HEK293 (cell line): ENCODE data around the gene IL17A.

Experiments
- CTCF ChIA-PET: fragments of 350-600 bp; formaldehyde crosslinking; extraction: SDS; loops from one replicate; lab custom pipeline; 2021; ENCODE audit warnings: antibody characterized with exemption; lab: Yijun Ruan, JAX
- POLR2A ChIA-PET: fragments of 300-600 bp; formaldehyde crosslinking; extraction: SDS; loops from one replicate; lab custom pipeline; 2020; ENCODE audit warnings: antibody characterized with exemption, inconsistent platforms; lab: Yijun Ruan, JAX
- H3K27ac ChIP-seq: fragments of 200-500 bp; sonication (Bioruptor generic); 2 replicates; pipeline ENCODE4 v1.5.1; 2014; ENCODE audit warnings: low read depth, low read length, control low read depth, inconsistent platforms; ENCODE audit errors: extremely low read depth
- H3K36me3 ChIP-seq, 2 experiments: fragments of 200-500 bp in 1 of 2; sonication (Bioruptor generic) in 1 of 2; 1 replicate in 1 of 2; 2 replicates in 1 of 2; pipeline ENCODE4 v1.5.1; 2014 to 2017; ENCODE audit warnings: inconsistent platforms in 2 of 2, low read length in 2 of 2; ENCODE audit not compliant: control insufficient read depth in 2 of 2, insufficient read depth in 1 of 2
- H3K4me1 ChIP-seq: fragments of 200-500 bp; sonication (Bioruptor generic); 2 replicates; pipeline ENCODE4 v1.5.1; 2014; ENCODE audit warnings: mild to moderate bottlenecking, low read length, inconsistent platforms; ENCODE audit not compliant: control insufficient read depth, insufficient read depth
- H3K4me3 ChIP-seq: 2 replicates; pipeline ENCODE4 v1.5.1; 2011; ENCODE audit warnings: low read depth, mild to moderate bottlenecking, control low read depth, low read length, moderate library complexity
- H3K9me3 ChIP-seq: fragments of 200-500 bp; sonication (Bioruptor generic); 2 replicates; pipeline ENCODE4 v1.5.1; 2014; ENCODE audit warnings: low read depth, low read length, inconsistent platforms; ENCODE audit not compliant: control insufficient read depth, insufficient read depth
- MYNN ChIP-seq: fragments of 450-650 bp; formaldehyde crosslinking; IDR thresholded peaks from 2 replicates; pipeline ENCODE4 v1.5.1; 2016; ENCODE audit warnings: missing biosample characterization, missing genetic modification characterization, borderline replicate concordance
- SETDB1 ChIP-seq: IDR thresholded peaks from one replicate; pipeline ENCODE4 v1.6.1; 2017; ENCODE audit warnings: mild to moderate bottlenecking, low read length, moderate library complexity, mixed read lengths; ENCODE audit not compliant: insufficient read length
- YY1 ChIP-seq: fragments of 450-650 bp; formaldehyde crosslinking; IDR thresholded peaks from 2 replicates; pipeline ENCODE4 v1.5.1; 2018; ENCODE audit warnings: missing biosample characterization, missing genetic modification characterization
- ZBTB20 ChIP-seq: fragments of 450-650 bp; formaldehyde crosslinking; IDR thresholded peaks from 2 replicates; pipeline ENCODE4 v1.5.1; 2016; ENCODE audit warnings: missing biosample characterization, missing genetic modification characterization
- ZBTB7A ChIP-seq: fragments of 450-650 bp; formaldehyde crosslinking; IDR thresholded peaks from 2 replicates; pipeline ENCODE4 v1.5.1; 2016; ENCODE audit warnings: low read depth, missing biosample characterization, missing genetic modification characterization
- ZFHX2 ChIP-seq: fragments of 450-650 bp; formaldehyde crosslinking; conservative IDR thresholded peaks from 2 replicates; pipeline ENCODE4 v1.5.1; 2016; ENCODE audit warnings: missing biosample characterization, missing genetic modification characterization
- ZNF169 ChIP-seq: fragments of 450-650 bp; formaldehyde crosslinking; IDR thresholded peaks from 2 replicates; pipeline ENCODE4 v1.5.1; 2016; ENCODE audit warnings: missing biosample characterization, missing genetic modification characterization
- ZNF223 ChIP-seq: fragments of 450-650 bp; formaldehyde crosslinking; IDR thresholded peaks from 2 replicates; pipeline ENCODE4 v1.5.1; 2016; ENCODE audit warnings: missing biosample characterization, missing genetic modification characterization
- ZNF350 ChIP-seq: fragments of 450-650 bp; formaldehyde crosslinking; IDR thresholded peaks from 2 replicates; pipeline ENCODE4 v1.5.0; 2017; ENCODE audit warnings: missing biosample characterization, mild to moderate bottlenecking, missing genetic modification characterization
- ZNF404 ChIP-seq: fragments of 450-650 bp; formaldehyde crosslinking; IDR thresholded peaks from 2 replicates; pipeline ENCODE4 v1.5.1; 2017; ENCODE audit warnings: missing biosample characterization, missing genetic modification characterization
- ZNF501 ChIP-seq: fragments of 450-650 bp; formaldehyde crosslinking; IDR thresholded peaks from 2 replicates; pipeline ENCODE4 v1.5.1; 2016; ENCODE audit warnings: missing biosample characterization, missing genetic modification characterization
- ZNF510 ChIP-seq: fragments of 450-650 bp; formaldehyde crosslinking; IDR thresholded peaks from 2 replicates; pipeline ENCODE4 v1.5.1; 2018; ENCODE audit warnings: mild to moderate bottlenecking, missing genetic modification characterization, missing biosample characterization; ENCODE audit not compliant: insufficient replicate concordance
- ZNF571 ChIP-seq: fragments of 450-650 bp; formaldehyde crosslinking; IDR thresholded peaks from 2 replicates; pipeline ENCODE4 v1.5.0; 2017; ENCODE audit warnings: missing biosample characterization, missing genetic modification characterization
- ZNF580 ChIP-seq: fragments of 450-650 bp; formaldehyde crosslinking; IDR thresholded peaks from 2 replicates; pipeline ENCODE4 v1.5.1; 2016; ENCODE audit warnings: missing biosample characterization, missing genetic modification characterization
- ZNF610 ChIP-seq: fragments of 450-650 bp; formaldehyde crosslinking; IDR thresholded peaks from 2 replicates; pipeline ENCODE4 v1.5.1; 2016; ENCODE audit warnings: missing biosample characterization, missing genetic modification characterization, borderline replicate concordance
- ZNF654 ChIP-seq: fragments of 450-650 bp; formaldehyde crosslinking; IDR thresholded peaks from 2 replicates; pipeline ENCODE4 v1.5.1; 2016; ENCODE audit warnings: low read depth, missing biosample characterization, missing genetic modification characterization
- ZNF792 ChIP-seq: fragments of 450-650 bp; formaldehyde crosslinking; IDR thresholded peaks from 2 replicates; pipeline ENCODE4 v1.5.1; 2016; ENCODE audit warnings: missing biosample characterization, missing genetic modification characterization

Gene IL17A

GRCh38 chr6:52157301-52157941 lies 28.8 kb upstream of the IL17A start:
- Histone ChIP-seq H3K4me1 (peaks cover 5% of the 10 kb centered on the region; the same call in 1 of the 2 replicates), H3K36me3 (no peaks in the 10 kb centered on the region), H3K4me3 (no peak overlapping the region), H3K27ac (no peak overlapping the region), H3K9me3 (no peaks in the 10 kb centered on the region)
- POLR2A ChIA-PET, result interaction anchor here (1.0 kb wide), 1 partner anchor 106 kb away, joined by 3 read pairs; no protein-coding TSS in a partner anchor
- CTCF ChIA-PET, result interaction anchor here (0.8 to 2.6 kb wide), 6 partner anchors 7 to 109 kb away, joined by 3 to 17 read pairs (median 6); no protein-coding TSS in a partner anchor
- TF ChIP-seq ZNF510 (tag by site-specific recombination), result no peak

GRCh38 chr6:52160472-52161104 lies 25.6 kb upstream of the IL17A start:
- no peaks in the 10 kb centered on the region for H3K36me3 ChIP-seq
- ChIA-PET POLR2A (no interaction called here), CTCF (interaction anchor here (1.0 to 2.4 kb wide), 5 partner anchors 66 to 105 kb away, joined by 3 to 20 read pairs (median 3); no protein-coding TSS in a partner anchor)
- no peak overlapping the region for H3K4me3 ChIP-seq
- peaks cover 9% of the 10 kb centered on the region; the same call in 1 of the 2 replicates for H3K4me1 ChIP-seq
- H3K9me3 ChIP-seq, result no peaks in the 10 kb centered on the region
- H3K27ac ChIP-seq, result no peak overlapping the region
- TF ChIP-seq ZNF350, result no peak
- TF ChIP-seq SETDB1, result peak; percentile 76
- TF ChIP-seq ZNF654 (tag by site-specific recombination), result no peak
- TF ChIP-seq YY1 (tag by site-specific recombination), result no peak

GRCh38 chr6:52161689-52162438 lies 24.3 kb upstream of the IL17A start:
- Histone ChIP-seq H3K4me3 (no peak overlapping the region), H3K27ac (no peak overlapping the region), H3K9me3 (no peaks in the 10 kb centered on the region), H3K4me1 (peaks cover 9% of the 10 kb centered on the region; the same call in 1 of the 2 replicates), H3K36me3 (no peaks in the 10 kb centered on the region)
- CTCF ChIA-PET, result interaction anchor here (0.7 to 5.9 kb wide), 19 partner anchors 8 to 501 kb away, joined by 3 to 146 read pairs (median 6); partner anchors contain the start of gene IL17F
- TF ChIP-seq MYNN (tag by site-specific recombination) (no peak), ZBTB20 (tag by site-specific recombination) (no peak), ZNF580 (tag by site-specific recombination) (no peak), ZNF610 (no peak), ZNF571 (no peak), ZNF501 (no peak), ZNF792 (tag by site-specific recombination) (no peak), ZBTB7A (tag by site-specific recombination) (no peak), ZFHX2 (tag by site-specific recombination) (no peak), ZNF169 (tag by site-specific recombination) (no peak), ZNF223 (tag by site-specific recombination) (no peak), ZNF404 (tag by site-specific recombination) (no peak)
- POLR2A ChIA-PET, result no interaction called here
